Fibroblast of skin of back (primary cell): ENCODE measurements around the gene IGHMBP2.

Experiments used
- DNase-seq: peaks from one replicate; pipeline ENCODE4 v3.0.0-alpha.2; 2013

The IGHMBP2 gene

DNA sequence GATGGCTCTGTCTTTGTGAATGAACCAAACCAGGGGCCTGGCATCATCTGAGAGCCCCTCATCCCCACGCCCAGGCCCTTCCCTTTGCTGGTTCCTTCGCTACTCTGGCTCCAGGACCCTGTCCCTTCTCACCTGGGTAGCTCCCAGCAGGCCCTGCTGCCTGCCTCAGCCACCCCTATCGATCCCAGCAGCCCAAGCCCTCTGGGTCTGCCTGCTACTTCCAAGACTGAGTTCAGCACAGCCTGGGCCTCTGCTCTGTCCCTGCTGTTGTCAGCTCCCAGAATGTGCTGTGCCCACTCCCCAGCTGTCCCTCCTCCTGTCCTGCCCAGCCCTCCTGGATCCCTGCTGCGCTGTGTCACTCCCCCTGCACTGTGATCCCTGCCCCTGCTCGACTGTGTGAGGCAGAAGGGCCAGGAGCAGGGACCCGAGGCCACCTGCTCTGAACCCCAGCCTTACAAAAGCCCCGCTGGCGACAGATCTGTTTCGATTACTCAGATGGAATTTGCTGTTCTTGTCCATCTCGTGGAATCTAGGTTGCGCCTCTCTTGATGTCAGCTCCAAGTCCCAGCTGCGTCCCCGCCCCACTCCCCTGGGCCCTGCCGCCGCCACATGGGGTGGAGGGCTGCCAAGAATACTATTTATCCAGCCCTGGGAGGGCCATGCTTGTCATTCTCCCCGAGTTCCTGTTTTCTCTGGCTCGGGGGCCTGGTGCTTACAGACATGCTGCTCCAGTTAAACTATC is 13.0 kb upstream of the IGHMBP2 start:
- peak; percentile 99 for DNase-seq

DNA sequence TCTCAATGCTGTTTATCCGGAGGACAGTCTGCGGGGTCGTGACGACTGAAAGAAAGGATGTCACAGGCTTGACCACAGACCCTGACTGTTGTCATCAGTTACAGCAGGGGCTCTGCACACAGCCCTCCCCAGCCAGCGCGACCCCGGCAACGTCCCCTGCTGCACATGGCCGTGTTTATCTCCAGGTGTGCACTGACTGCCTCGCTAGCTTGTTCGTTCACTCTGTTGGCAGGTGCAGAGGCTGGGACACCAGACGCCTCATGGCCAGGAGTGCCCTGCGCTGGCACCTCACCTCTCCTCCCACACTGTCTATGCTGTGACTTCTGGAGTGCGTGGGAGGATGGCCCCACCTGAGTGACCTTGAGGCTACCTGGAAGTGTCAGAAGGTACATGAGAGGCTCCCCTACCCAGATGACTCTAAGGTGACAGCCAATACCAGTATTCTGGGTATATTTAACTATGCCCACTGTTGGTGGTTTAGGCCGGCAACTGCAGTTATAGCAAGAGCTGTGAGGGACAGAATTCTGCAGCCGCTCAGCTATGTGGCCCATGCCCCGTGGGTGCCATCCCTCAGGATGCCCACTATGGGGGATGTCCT is 12.2 kb upstream of the IGHMBP2 start:
- no peak for DNase-seq

GRCh38 chr11:68892576-68892975 is 11.1 kb upstream of the IGHMBP2 start:
- no peak for DNase-seq

GRCh38 chr11:68893282-68893681 is 10.4 kb upstream of the IGHMBP2 start:
- DNase-seq, result no peak

DNA sequence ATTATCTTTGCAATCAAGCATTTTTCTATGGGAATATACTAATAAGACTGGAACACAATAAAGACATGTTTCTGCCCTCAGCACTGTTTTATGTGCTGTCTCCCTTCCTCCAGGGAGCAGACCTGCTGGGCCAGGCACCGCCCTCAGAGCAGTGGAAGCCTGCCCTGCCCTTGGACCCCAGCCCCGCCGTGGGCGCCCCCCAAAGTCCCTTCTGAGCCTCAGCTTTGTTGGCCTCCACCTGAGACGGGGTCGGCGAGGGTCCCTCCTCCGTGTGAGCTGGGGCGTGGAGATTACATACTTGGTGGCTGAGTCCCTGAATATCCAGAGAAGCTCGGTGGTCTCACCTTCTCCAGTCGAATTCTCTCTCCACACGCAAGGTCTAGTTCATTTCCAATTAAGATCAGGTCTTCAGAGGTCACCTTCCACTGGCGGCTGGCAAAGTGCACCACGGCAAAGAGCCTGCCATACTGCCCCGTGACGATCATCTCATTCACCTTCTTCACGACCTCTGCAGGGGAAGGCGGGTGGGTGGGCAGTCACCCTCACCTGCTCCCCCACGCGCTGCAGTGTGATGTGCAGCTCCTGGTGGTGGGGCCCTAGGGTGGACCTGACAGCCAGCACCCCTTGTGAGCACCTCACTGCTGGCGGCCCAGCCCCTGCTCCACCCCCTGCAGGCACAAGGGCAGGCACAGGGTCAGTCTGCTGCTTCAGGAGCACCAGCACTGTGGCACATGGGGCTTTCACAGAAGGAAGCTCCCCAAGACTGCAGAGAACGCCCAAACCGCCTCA is 7.3 kb upstream of the IGHMBP2 start:
- DNase-seq, result no peak

GRCh38 chr11:68897441-68897840 is 6.2 kb upstream of the IGHMBP2 start:
- no peak for DNase-seq

DNA sequence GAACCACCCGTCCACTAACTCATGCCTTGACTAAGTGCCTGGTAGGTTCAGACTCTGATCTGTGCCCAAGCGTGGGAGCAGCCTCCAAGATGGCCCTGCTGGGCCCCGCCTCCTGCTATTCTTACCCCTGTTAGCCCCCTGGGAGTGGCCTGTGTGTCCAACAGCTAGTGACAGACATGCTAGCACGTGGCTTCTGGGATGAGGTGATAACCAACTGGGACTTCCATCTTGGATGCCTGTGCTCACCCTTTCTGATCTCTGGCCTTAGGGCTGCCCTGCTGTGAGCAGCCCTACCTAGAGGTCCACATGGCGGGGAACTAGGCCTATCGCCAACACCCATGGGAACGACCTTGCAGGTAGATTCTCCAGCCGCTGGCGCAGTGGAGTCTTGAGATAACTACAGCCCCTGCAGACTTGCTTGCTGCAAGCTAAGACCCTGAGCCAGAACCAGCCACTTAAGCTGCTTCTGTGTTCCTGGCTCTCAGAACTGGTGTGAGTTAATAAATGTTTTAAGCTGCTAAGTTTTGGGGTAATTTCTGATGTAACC is 2.8 kb upstream of the IGHMBP2 start:
- DNase-seq, result no peak

DNA sequence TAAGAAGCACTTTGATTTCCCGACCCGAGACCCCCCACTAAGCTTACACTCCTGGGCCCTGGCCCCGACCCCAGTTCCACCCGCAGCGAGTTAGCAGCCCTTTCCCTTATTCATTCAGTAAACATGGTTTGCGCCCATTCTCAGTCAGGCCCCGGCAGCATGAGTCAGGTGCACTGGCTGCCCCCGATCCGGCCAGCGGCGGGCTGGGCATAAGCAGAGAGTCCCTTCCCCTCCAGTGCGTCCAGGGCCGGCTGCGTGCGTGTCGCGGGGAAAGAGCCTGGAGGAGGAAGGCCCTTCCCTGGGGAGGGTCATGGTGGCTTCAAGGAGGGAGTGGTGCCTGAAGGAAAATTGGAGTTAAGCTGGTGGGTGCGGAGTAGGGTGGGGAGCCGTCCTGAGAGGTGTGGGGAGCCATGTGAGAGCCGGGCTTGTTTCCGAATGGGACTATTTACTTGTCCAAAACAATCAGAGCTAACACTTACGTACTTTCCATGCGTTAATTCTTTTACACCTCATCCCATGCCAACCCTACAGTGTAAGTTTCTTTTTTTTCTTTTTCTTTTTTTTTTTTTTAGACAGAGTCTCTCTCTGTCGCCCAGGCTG is 657 bp downstream of the IGHMBP2 start:
- DNase-seq, result peak; percentile 32

DNA sequence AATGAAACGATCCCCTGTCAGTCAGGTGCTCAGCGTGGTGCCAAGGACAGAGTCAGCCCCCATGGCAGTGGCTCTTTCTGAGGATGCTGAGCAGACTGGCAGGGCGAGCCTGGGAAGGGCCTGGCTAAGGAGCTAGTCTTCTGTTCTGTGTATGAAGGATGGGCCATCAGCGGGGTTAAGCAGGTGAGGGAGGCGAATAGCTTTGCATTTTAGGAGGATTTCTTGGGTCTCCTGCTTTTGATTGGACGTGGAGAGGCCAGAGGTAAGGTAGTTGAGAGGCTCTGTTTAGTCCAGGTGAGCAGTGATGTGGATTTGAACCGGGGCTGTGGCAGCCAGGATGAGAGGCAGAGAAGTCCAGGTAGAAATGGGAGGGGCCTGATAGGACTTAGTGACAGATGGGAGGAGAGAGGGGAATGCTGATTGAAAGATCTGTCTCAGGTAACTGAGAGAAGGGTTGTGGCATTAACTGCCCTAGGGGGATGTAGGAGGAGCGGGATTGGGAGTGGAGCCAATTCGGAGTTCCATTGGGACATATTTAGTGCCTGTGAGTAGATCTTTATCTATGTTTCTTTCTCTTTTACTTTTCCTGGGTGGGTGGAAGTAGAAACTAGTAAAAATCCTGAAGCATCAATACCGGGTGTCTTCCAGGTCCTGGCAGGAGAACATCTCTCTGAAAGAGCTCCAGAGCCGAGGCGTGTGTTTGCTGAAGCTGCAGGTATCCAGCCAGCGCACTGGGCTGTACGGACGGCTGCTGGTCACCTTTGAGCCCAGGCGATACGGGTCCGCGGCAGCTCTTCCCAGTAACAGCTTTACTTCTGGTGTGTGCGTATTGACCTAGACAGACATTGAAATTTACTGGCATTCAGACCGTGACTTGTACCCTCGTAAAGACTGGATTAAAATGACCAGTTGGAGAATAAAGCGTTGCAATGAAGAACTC is 2.0 kb downstream of the IGHMBP2 start:
- no peak for DNase-seq

DNA sequence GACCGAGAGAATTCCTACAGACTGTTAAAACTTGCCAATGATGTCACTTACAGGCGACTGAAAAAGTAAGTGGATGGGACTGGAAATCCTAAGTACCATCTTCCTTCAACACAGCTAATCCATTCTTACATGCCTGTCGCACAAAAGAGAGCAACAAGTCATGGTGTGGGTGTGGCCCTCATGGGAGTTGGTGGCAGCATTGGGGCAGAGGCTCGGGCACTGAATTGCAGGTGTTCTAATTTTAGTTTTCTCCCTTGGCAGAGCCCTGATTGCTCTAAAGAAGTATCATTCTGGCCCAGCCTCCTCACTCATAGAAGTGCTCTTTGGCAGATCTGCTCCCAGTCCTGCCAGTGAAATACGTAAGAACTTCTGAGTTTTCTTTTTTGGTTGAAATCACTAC is 4.6 kb downstream of the IGHMBP2 start:
- DNase-seq, result no peak

GRCh38 chr11:68910965-68911364 is 7.3 kb downstream of the IGHMBP2 start:
- no peak for DNase-seq

- no peak for DNase-seq
Observed at GRCh38 chr11:68911731-68912130, 8.0 kb downstream of the IGHMBP2 start.

GRCh38 chr11:68912254-68912653 is 8.6 kb downstream of the IGHMBP2 start:
- no peak for DNase-seq

DNA sequence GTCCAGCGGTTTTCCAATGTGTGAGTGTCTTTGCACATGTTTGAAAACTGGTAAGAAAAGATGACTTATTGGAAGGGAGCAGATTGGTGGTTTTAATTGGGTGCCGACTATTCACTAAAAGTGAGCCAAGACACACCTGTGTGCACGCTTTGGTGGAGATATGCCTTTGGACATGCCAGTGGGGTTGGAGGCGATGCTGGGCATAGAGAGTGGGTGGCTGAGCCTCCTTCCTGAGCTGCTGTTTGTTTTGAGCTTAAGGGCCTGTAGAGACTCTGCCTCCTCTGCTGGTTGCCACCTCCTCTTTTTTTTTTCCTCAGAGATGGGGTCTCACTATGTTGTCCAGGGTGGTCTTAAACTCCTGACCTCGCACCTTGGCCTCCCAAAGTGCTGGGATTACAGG is 9.5 kb downstream of the IGHMBP2 start:
- no peak for DNase-seq

- no peak for DNase-seq
Observed at GRCh38 chr11:68914761-68915160, 11.1 kb downstream of the IGHMBP2 start.

GRCh38 chr11:68916439-68916838 is 12.7 kb downstream of the IGHMBP2 start:
- no peak for DNase-seq

DNA sequence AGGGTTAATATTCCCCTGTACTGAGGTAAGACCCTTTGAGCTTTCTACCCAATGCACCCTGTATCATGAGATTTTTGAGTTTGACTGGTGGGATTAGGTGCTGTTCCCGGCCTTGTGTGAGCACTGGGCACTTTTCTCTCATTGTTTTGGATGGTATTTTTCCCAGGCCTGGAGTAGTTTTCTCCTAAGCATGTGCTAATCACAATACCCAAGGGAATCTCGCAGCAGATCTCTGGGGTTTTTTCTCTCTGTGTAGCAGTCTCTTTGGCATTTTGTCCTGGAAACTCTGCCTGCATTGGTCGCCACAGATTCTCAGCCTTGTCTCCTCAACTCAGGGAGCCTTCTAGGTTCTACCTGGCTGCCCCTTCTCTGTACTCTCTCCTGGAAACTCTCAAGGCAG is 19.9 kb downstream of the IGHMBP2 start:
- DNase-seq, result no peak

DNA sequence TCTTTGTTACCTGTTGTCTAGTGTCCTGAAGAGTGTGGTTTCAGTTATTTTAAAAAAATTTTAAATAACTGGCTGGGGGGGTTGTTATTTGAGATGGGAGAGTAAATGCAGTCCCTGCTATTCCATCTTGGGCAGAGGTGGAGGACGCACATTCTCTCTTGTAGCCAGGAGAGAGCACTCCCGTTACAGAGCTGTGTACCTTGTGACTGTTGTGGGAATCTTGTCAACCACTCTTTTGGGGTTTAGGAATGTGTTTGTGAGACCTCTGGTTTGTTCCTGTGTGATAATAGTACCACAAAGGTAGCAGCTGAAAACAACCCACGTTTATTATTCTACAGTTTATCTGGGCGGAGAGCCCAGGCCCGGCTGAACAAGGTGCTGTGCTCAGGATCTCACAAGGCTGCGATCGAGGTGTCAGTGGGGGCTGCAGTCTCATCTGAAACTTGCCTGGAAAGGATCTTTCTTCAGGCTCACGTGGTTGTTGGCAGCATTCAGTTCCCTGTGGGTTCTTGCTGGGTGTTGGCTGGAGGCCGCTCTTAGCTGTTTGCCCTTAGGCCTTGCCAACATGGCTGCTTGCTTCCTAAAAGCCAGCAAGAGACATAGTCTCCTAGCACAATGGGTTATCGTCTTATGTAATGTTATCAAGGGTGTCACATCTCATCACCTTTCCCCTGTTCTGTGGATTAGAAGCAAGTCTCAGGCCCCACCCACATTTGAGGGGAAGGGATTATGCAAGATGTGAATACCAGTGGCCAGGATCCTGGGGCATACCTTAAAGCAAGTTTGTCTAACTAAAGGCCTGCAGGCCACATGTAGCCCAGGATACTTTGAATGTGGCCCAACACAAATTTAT is 20.6 kb downstream of the IGHMBP2 start:
- no peak for DNase-seq

GRCh38 chr11:68925611-68926010 is 21.9 kb downstream of the IGHMBP2 start:
- DNase-seq, result no peak

GRCh38 chr11:68927280-68928135 is 23.8 kb downstream of the IGHMBP2 start:
- DNase-seq, result no peak
